Measurements from ENCODE around the gene ZBTB2.

DNA sequence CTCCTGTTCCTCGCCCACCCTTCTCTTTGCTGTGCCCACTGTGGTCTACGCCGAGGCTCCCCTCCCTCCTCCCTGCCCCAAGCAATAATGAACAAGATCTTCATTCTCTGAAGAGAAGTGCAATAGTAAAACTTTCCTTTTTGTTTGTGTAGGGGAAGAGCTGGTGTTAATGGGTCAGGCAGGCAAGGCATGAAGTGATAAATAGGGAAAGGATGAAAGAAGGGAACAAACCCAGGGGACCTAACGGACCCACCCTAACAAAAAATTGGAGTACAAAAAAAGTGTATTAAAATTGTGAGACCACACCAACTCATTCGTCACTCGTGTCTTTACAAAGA is 66.9 kb downstream of the ZBTB2 start:
- no peak for TF ChIP-seq YY1 (IDR thresholded peaks at IDR 0.05; ENCODE audit: insufficient read depth, insufficient read length)
- no peak for TF ChIP-seq ZNF274 (IDR thresholded peaks at IDR 0.05; ENCODE audit: low read depth, low read length)
